Measurements from ENCODE around the gene HUNK. TPM values are rescaled to one million over a fixed set of nuclear protein-coding genes. Genes with fewer than 3 reads are reported as not detected.

The HUNK gene
- total RNA-seq, 1 donor, result under 0.01 TPM

GRCh38 chr21:31873696-31874599, 1.1 kb downstream of the HUNK start:
- H3K79me2 ChIP-seq (ENCODE audit: insufficient read depth, low read length), result no peaks in the 10 kb centered on the region

DNA sequence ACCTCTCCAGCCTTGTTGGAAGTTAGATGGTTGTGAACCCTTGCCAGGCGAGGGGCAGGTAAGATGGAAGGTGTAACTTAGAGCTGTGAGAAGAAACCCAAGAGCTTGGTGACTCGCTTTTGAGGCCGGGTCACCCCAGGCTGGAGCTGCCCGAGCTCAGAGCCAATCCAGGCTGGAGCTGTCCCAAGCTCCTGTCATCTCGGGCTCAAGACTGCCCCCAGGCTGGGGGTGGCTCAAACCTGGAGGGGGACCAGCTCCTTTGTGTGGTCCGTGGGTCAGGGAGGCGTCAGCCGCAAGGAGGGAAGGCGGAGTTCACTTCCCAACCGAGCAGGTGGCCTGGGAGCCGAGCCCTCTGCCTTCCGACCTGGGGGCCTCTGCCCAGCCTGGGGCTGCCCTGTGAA, 2.0 kb downstream of the HUNK start:
- Histone ChIP-seq H3K4me3 (ENCODE audit: insufficient read depth, low read length) (no peak overlapping the region), H3K36me3 (ENCODE audit: insufficient read depth, low read length) (no peaks in the 10 kb centered on the region), H3K27ac (ENCODE audit: low read depth, low read length) (no peak overlapping the region), H4K20me1 (ENCODE audit: insufficient read depth, low read length) (no peaks in the 10 kb centered on the region), H3K27me3 (ENCODE audit: insufficient read depth, low read length) (peaks cover 39% of the 10 kb centered on the region), H3K9me3 (ENCODE audit: low read depth, low read length) (no peaks in the 10 kb centered on the region), H3K4me1 (ENCODE audit: insufficient read depth, low read length) (no peaks in the 10 kb centered on the region), H2AFZ (ENCODE audit: low read length) (no peak overlapping the region), H3K4me2 (ENCODE audit: insufficient read depth, low read length) (no peak overlapping the region), H3K79me2 (ENCODE audit: insufficient read depth, low read length) (no peaks in the 10 kb centered on the region)
- TF ChIP-seq, protein P1, sequence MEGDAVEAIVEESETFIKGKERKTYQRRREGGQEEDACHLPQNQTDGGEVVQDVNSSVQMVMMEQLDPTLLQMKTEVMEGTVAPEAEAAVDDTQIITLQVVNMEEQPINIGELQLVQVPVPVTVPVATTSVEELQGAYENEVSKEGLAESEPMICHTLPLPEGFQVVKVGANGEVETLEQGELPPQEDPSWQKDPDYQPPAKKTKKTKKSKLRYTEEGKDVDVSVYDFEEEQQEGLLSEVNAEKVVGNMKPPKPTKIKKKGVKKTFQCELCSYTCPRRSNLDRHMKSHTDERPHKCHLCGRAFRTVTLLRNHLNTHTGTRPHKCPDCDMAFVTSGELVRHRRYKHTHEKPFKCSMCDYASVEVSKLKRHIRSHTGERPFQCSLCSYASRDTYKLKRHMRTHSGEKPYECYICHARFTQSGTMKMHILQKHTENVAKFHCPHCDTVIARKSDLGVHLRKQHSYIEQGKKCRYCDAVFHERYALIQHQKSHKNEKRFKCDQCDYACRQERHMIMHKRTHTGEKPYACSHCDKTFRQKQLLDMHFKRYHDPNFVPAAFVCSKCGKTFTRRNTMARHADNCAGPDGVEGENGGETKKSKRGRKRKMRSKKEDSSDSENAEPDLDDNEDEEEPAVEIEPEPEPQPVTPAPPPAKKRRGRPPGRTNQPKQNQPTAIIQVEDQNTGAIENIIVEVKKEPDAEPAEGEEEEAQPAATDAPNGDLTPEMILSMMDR (IDR thresholded peaks at IDR 0.05; ENCODE audit: extremely low read depth, low read depth, low read length), result no peak
- no peak for DNase-seq (ENCODE audit: insufficient read length, low spot score, missing footprints)

More at GRCh38 chr21:31873696-31874599, 1.1 kb downstream of the HUNK start:
- DNase-seq (ENCODE audit: insufficient read length, low spot score, missing footprints), result peak; percentile 76
- TF ChIP-seq, protein P1 (IDR thresholded peaks at IDR 0.05; ENCODE audit: extremely low read depth, low read depth, low read length), result peak; percentile 6
- no peaks in the 10 kb centered on the region for H3K9me3 ChIP-seq (ENCODE audit: low read depth, low read length)
- no peak overlapping the region for H3K27ac ChIP-seq (ENCODE audit: low read depth, low read length)
- H3K4me3 ChIP-seq (ENCODE audit: insufficient read depth, low read length), result no peak overlapping the region
- no peak overlapping the region for H2AFZ ChIP-seq (ENCODE audit: low read length)
- no peaks in the 10 kb centered on the region for H3K4me1 ChIP-seq (ENCODE audit: insufficient read depth, low read length)
- H3K36me3 ChIP-seq (ENCODE audit: insufficient read depth, low read length), result no peaks in the 10 kb centered on the region
- peaks cover 43% of the 10 kb centered on the region for H3K27me3 ChIP-seq (ENCODE audit: insufficient read depth, low read length)
- H3K4me2 ChIP-seq (ENCODE audit: insufficient read depth, low read length), result peak overlapping the region; percentile 18
- H4K20me1 ChIP-seq (ENCODE audit: insufficient read depth, low read length), result no peaks in the 10 kb centered on the region

GRCh38 chr21:31875496-31876015, 2.7 kb downstream of the HUNK start:
- Histone ChIP-seq H3K27ac (ENCODE audit: low read depth, low read length) (no peak overlapping the region), H4K20me1 (ENCODE audit: insufficient read depth, low read length) (no peaks in the 10 kb centered on the region), H3K4me2 (ENCODE audit: insufficient read depth, low read length) (no peak overlapping the region), H3K27me3 (ENCODE audit: insufficient read depth, low read length) (peaks cover 34% of the 10 kb centered on the region), H3K4me3 (ENCODE audit: insufficient read depth, low read length) (no peak overlapping the region), H3K79me2 (ENCODE audit: insufficient read depth, low read length) (no peaks in the 10 kb centered on the region), H3K36me3 (ENCODE audit: insufficient read depth, low read length) (no peaks in the 10 kb centered on the region), H2AFZ (ENCODE audit: low read length) (no peak overlapping the region), H3K4me1 (ENCODE audit: insufficient read depth, low read length) (no peaks in the 10 kb centered on the region), H3K9me3 (ENCODE audit: low read depth, low read length) (no peaks in the 10 kb centered on the region)
- no peak for DNase-seq (ENCODE audit: insufficient read length, low spot score, missing footprints)
- TF ChIP-seq, protein P1 (IDR thresholded peaks at IDR 0.05; ENCODE audit: extremely low read depth, low read depth, low read length), result no peak

GRCh38 chr21:31877463-31877957, 4.7 kb downstream of the HUNK start:
- no peak overlapping the region for H2AFZ ChIP-seq (ENCODE audit: low read length)
- peaks cover 21% of the 10 kb centered on the region for H3K27me3 ChIP-seq (ENCODE audit: insufficient read depth, low read length)
- no peak overlapping the region for H3K4me2 ChIP-seq (ENCODE audit: insufficient read depth, low read length)
- DNase-seq (ENCODE audit: insufficient read length, low spot score, missing footprints), result no peak
- H3K36me3 ChIP-seq (ENCODE audit: insufficient read depth, low read length), result no peaks in the 10 kb centered on the region
- H4K20me1 ChIP-seq (ENCODE audit: insufficient read depth, low read length), result no peaks in the 10 kb centered on the region
- H3K27ac ChIP-seq (ENCODE audit: low read depth, low read length), result no peak overlapping the region
- H3K79me2 ChIP-seq (ENCODE audit: insufficient read depth, low read length), result no peaks in the 10 kb centered on the region
- no peak overlapping the region for H3K4me3 ChIP-seq (ENCODE audit: insufficient read depth, low read length)
- H3K4me1 ChIP-seq (ENCODE audit: insufficient read depth, low read length), result no peaks in the 10 kb centered on the region
- TF ChIP-seq, protein P1 (IDR thresholded peaks at IDR 0.05; ENCODE audit: extremely low read depth, low read depth, low read length), result no peak
- no peaks in the 10 kb centered on the region for H3K9me3 ChIP-seq (ENCODE audit: low read depth, low read length)
